Hepatocyte (in vitro differentiated cells): ENCODE results near the gene MKNK2. TPM values are rescaled to one million over a fixed set of nuclear protein-coding genes. Genes with fewer than 3 reads are reported as not detected.

Experiments
- DNase-seq: peaks from one replicate; pipeline ENCODE4 v3.0.0-alpha.2; 2016; ENCODE audit warnings: low spot score
- H2AFZ ChIP-seq: fragments of 200-600 bp; sonication (generic); 2 replicates; pipeline ENCODE4 v1.6.0; 2016; ENCODE audit warnings: antibody characterized with exemption, mild to moderate bottlenecking
- H3K27ac ChIP-seq: fragments of 200-600 bp; sonication (generic); 2 replicates; pipeline ENCODE4 v1.5.1; 2016; ENCODE audit warnings: mild to moderate bottlenecking
- H3K27me3 ChIP-seq: fragments of 200-600 bp; sonication (generic); 2 replicates; pipeline ENCODE4 v1.6.1; 2016
- H3K36me3 ChIP-seq: fragments of 200-600 bp; sonication (generic); replicated peaks from 2 replicates; pipeline ENCODE4 v1.5.1; 2016; ENCODE audit warnings: low read depth; ENCODE audit not compliant: insufficient read depth
- H3K4me1 ChIP-seq: fragments of 200-600 bp; sonication (generic); 2 replicates; pipeline ENCODE4 v1.5.1; 2016; ENCODE audit warnings: mild to moderate bottlenecking, moderate library complexity; ENCODE audit not compliant: insufficient read depth
- H3K4me2 ChIP-seq: fragments of 200-600 bp; sonication (generic); 2 replicates; pipeline ENCODE4 v1.6.0; 2016
- H3K4me3 ChIP-seq: fragments of 200-600 bp; sonication (generic); 2 replicates; pipeline ENCODE4 v1.5.1; 2016; ENCODE audit warnings: mild to moderate bottlenecking
- H3K79me2 ChIP-seq: fragments of 200-600 bp; sonication (generic); 2 replicates; pipeline ENCODE4 v1.6.0; 2017; ENCODE audit warnings: mild to moderate bottlenecking
- H3K9me2 ChIP-seq: fragments of 200-600 bp; sonication (generic); replicated peaks from 2 replicates; pipeline ENCODE4 v1.6.0; 2017; ENCODE audit warnings: mild to moderate bottlenecking; ENCODE audit not compliant: insufficient read depth
- H3K9me3 ChIP-seq: fragments of 200-600 bp; sonication (generic); 2 replicates; pipeline ENCODE4 v1.5.1; 2016; ENCODE audit warnings: low read depth, mild to moderate bottlenecking
- H4K20me1 ChIP-seq: fragments of 200-600 bp; sonication (generic); 2 replicates; pipeline ENCODE4 v1.6.0; 2016; ENCODE audit warnings: mild to moderate bottlenecking; ENCODE audit not compliant: insufficient read depth, poor library complexity, severe bottlenecking
- EZH2 ChIP-seq: fragments of 200-600 bp; sonication (generic); IDR thresholded peaks from 2 replicates; pipeline ENCODE4 v1.6.1; 2016; ENCODE audit warnings: antibody characterized with exemption, mild to moderate bottlenecking, borderline replicate concordance
- EZH2phosphoT487 ChIP-seq: fragments of 200-600 bp; sonication (generic); IDR thresholded peaks from one replicate; pipeline ENCODE4 v1.6.1; 2018; ENCODE audit warnings: antibody characterized with exemption, mild to moderate bottlenecking, low read depth, moderate library complexity; ENCODE audit not compliant: unreplicated experiment, severe bottlenecking
- WGBS: methylation state at CpG from one replicate; pipeline ENCODE4 v1.1.6; 2016; ENCODE audit warnings: low lambda C conversion rate; ENCODE audit errors: missing lambda C conversion rate; 5-methylcytosine and 5-hydroxymethylcytosine counted together
- polyA plus RNA-seq: library from polyadenylated mRNA; unstranded; fragments of >200 nt; fragmentation: Nextera tagmentation; extraction: Ambion mirVana; gene quantifications from 2 replicates; pipeline ENCODE4 v1.2.1, GENCODE V29; 2016
- total RNA-seq: library from RNA; depleted of rRNA; stranded (reverse); fragments of >200 nt; gene quantifications from 2 replicates; pipeline ENCODE4 v1.2.3, GENCODE V29; 2014
- TF ChIP-seq, protein P1 (sequence below): fragments of 200-600 bp; sonication (generic); IDR thresholded peaks from 2 replicates; pipeline ENCODE4 v1.5.1; 2016; ENCODE audit warnings: antibody characterized with exemption, mild to moderate bottlenecking; ENCODE audit not compliant: poor library complexity

Gene MKNK2
- total and polyA plus RNA-seq, 2 experiments from 2014 or later = 90.4 to 136 TPM

DNA sequence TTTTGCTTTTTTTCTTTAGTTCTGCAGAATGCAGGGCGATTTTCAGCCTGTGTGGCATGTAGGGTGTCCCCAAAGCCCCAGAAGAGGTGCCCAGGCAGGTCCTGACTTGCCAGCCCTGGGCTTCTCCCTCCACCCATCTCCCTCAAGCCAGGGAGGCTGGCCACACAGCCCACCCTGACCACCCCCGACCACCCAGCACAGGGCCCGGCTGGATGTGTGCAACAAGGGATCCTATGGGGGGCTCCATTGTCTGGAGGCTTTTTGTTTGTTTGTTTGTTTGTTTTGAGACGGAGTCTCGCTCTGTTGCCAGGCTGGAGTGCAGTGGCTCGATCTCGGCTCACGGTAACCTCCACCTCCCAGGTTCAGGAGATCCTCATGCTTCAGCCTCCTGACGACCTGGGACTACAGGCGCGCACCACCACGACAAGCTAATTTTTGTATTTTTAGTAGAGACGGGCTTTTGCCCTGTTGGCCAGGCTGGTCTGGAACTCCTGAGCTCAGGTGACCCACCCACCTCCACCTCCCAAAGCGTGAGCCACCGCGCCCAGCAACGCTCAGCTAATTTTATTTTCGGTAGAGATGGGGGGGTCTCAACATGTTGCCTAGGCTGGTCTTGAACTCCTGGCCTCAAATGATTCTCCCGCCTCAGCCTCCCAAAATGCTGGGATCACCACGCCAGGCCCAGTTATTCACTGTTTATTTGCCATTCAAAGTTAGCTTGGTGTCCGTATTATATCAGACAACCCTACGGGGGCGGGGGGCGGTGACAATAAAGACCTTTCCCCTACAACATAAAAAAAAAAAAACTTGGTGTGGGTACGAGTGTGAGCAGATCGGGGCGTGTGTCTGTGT, 7.8 kb upstream of the MKNK2 start:
- H2AFZ ChIP-seq = no peak overlapping the region
- WGBS = 90% methylated on average over 27 of the region's 27 CpGs
- H3K27ac ChIP-seq = peak overlapping the region; percentile 97
- H3K79me2 ChIP-seq = peaks cover 10% of the 10 kb centered on the region
- peaks cover 39% of the 10 kb centered on the region for H3K4me1 ChIP-seq
- H3K27me3 ChIP-seq = no peaks in the 10 kb centered on the region
- H3K36me3 ChIP-seq = no peaks in the 10 kb centered on the region
- peak overlapping the region; percentile 84 for H3K4me2 ChIP-seq
- no peaks in the 10 kb centered on the region for H3K9me2 ChIP-seq
- TF ChIP-seq EZH2 = no peak
- no peak for TF ChIP-seq EZH2phosphoT487
- TF ChIP-seq, protein P1, sequence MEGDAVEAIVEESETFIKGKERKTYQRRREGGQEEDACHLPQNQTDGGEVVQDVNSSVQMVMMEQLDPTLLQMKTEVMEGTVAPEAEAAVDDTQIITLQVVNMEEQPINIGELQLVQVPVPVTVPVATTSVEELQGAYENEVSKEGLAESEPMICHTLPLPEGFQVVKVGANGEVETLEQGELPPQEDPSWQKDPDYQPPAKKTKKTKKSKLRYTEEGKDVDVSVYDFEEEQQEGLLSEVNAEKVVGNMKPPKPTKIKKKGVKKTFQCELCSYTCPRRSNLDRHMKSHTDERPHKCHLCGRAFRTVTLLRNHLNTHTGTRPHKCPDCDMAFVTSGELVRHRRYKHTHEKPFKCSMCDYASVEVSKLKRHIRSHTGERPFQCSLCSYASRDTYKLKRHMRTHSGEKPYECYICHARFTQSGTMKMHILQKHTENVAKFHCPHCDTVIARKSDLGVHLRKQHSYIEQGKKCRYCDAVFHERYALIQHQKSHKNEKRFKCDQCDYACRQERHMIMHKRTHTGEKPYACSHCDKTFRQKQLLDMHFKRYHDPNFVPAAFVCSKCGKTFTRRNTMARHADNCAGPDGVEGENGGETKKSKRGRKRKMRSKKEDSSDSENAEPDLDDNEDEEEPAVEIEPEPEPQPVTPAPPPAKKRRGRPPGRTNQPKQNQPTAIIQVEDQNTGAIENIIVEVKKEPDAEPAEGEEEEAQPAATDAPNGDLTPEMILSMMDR = no peak
- no peaks in the 10 kb centered on the region for H4K20me1 ChIP-seq
- H3K9me3 ChIP-seq = no peaks in the 10 kb centered on the region
- H3K4me3 ChIP-seq = no peak overlapping the region
- no peak for DNase-seq

DNA sequence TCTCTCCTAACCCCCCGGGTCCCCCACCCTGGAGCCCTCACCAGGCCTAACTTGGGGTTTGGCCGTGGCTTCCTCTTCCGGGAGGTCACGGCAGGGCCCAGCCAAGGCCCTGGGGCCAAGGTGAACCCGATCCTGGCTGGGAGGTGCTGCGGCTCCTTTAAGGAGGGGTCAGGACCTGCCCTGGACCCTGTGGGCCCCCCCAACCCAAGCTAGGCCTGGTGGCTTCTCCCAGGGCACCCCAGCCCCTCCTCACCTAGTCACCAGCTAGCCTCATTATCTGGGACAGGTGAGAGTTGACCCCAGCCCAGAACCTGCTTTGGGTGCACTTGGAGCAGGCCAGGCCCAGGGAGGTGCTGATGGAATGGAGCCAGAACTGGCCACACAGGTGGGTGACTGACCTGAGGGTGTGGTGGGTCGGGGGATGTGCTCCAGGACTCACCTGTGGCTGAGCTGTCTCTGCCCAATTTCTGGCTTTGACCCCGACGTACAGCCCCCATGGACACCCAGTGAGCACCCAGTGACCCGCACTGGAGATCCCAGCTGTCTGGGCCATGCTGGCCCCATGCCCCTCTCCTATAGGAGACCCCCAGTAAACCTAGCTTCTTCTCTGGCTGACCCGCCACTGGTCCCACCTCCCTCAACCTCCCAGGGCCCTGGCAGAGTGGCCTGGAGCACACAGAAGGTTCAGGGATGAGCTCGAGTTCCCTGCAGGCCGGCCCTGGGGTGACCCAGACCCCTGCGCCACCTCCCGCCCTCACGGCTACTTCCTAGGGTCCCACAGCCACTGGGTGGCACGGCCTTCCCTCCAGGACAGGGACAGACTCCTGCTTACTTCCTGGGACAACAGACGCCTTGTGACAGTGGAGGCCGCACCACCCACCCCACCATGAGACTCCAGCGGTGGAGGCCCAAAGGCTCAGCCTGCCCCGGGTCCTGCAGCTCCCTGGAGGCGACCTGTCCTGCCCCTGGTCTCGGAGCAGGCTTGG, 6.7 kb upstream of the MKNK2 start:
- 92% methylated on average over 23 of the region's 23 CpGs for WGBS
- Histone ChIP-seq H4K20me1 (no peaks in the 10 kb centered on the region), H3K27me3 (no peaks in the 10 kb centered on the region), H3K27ac (peak overlapping the region; percentile 97), H3K9me2 (no peaks in the 10 kb centered on the region), H3K9me3 (no peaks in the 10 kb centered on the region), H3K79me2 (peaks cover 10% of the 10 kb centered on the region), H3K4me2 (no peak overlapping the region), H3K36me3 (no peaks in the 10 kb centered on the region), H3K4me3 (no peak overlapping the region), H2AFZ (no peak overlapping the region), H3K4me1 (peaks cover 39% of the 10 kb centered on the region)
- no peak for DNase-seq
- TF ChIP-seq EZH2phosphoT487 = no peak
- TF ChIP-seq EZH2 = no peak
- TF ChIP-seq, protein P1 = no peak

DNA sequence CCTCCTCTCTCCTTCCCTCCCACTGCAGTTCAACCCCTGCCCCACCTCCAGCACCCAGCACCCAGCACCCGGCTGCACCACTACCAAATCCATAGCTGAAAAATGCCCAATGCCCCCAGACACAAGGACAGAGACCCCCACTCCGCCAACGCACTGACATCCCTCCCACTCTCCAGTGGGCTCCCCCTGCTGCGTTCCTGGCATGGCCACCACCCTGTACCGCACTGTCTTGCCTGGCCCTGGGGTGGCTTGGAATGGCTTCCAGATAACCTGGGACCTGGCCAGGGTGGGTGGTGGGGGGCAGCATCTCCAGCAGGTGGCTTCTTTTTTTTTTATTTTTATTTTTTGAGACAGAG, 5.8 kb upstream of the MKNK2 start:
- Histone ChIP-seq H3K36me3 (no peaks in the 10 kb centered on the region), H3K27ac (no peak overlapping the region), H3K9me2 (no peaks in the 10 kb centered on the region), H4K20me1 (no peaks in the 10 kb centered on the region), H3K4me3 (no peak overlapping the region), H3K4me1 (peaks cover 34% of the 10 kb centered on the region), H3K79me2 (peaks cover 3% of the 10 kb centered on the region), H3K27me3 (no peaks in the 10 kb centered on the region), H3K9me3 (no peaks in the 10 kb centered on the region), H3K4me2 (no peak overlapping the region), H2AFZ (no peak overlapping the region)
- 79% methylated on average over 5 of the region's 5 CpGs for WGBS
- TF ChIP-seq EZH2phosphoT487 (no peak), EZH2 (no peak)
- TF ChIP-seq, protein P1 = no peak
- DNase-seq = no peak
